Activated CD4-positive, CD25-positive, alpha-beta regulatory T cell treated with anti-CD3 and anti-CD28 coated beads, Interleukin-2, amount 50 U/mL, for 16 hours (primary cell): ENCODE measurements around the gene RGMA.

Source experiments
- DNase-seq: peaks from one replicate; pipeline ENCODE4 v3.0.0-alpha.2; 2020; ENCODE audit warnings: low read depth, low spot score

RGMA gene

DNA sequence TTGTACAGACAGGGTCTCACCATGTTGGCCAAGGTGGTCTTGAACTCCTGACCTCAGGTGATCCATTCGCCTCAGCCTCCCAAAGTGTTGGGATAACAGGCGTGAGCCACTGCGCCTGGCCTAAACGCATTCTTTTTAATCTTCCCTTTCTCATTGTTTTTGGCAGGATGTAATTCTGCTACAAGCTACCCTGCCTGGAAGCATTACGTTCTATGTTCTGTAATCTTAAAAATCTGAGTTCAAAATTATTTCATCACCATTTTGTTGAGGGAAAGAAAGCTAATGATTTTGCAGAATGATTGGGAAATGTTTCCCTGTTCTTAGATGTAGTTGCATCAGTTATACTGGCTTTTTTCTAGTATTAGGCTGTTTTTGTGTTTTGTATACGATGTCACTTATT is 71.5 kb downstream of the RGMA start:
- no peak for DNase-seq

DNA sequence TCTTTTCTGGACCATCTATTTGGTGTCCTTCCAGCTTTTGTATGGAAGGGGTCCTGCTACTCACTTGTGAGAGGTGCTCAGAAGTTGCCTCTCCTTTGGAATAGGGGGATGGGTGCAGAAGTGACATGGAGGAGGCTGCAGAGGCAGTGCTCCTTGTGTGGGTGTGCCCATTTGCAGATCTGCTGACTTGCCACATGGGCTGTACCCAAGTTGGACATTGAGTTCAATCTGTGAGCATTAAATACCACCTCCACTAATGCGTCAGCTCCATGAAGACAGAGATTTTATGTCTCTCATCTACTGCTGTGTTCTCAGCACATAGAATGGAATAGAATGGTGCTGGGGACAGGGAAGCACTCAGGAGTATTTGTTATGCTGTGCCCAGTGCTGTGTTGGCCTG is 76.2 kb downstream of the RGMA start:
- no peak for DNase-seq

GRCh38 chr15:93007994-93008393 is 81.0 kb downstream of the RGMA start:
- DNase-seq: no peak

DNA sequence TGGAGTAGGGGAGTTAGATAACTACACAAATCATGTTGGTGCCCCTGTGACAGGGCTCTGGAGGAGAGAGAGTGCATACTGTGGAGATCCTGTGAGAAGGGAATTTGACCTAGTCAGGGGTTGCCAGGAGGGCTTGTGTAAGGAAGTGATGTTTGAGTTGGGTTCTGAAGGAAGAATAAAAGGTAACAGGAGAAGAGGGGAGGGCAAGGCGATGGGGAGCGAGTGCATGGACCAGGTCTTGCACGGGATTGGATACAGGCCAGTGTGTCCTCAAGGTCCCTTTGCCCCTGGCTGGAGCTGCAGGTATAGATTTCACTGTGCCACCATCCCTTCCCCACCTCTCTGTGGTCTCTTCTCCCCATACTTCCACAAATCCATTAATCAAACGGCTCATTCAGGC is 83.9 kb downstream of the RGMA start:
- DNase-seq: no peak

DNA sequence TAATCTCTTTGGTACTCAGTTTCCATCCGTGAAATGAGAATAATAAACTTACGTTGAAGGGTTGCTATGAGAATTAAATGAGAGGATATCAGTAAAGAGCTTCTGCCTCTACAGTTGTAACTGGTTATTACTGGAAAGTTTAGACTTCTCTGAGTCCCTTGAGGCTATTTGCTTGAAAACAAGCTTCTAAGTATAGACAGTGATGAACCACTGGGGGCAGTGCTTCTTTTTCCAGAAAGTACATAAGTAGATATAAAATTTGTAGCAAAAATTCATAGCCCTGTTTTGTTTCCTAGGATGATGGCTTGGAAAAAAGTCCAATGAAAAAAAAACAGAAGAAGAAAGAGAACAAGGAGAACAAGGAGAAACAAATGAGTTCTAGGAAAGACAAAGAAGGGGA is 87.1 kb downstream of the RGMA start:
- no peak for DNase-seq

GRCh38 chr15:93001156-93001555 is 87.9 kb downstream of the RGMA start:
- no peak for DNase-seq

- no peak for DNase-seq
Observed at GRCh38 chr15:92997821-92998220, 91.2 kb downstream of the RGMA start.

GRCh38 chr15:92992720-92993119 is 96.3 kb downstream of the RGMA start:
- no peak for DNase-seq

DNA sequence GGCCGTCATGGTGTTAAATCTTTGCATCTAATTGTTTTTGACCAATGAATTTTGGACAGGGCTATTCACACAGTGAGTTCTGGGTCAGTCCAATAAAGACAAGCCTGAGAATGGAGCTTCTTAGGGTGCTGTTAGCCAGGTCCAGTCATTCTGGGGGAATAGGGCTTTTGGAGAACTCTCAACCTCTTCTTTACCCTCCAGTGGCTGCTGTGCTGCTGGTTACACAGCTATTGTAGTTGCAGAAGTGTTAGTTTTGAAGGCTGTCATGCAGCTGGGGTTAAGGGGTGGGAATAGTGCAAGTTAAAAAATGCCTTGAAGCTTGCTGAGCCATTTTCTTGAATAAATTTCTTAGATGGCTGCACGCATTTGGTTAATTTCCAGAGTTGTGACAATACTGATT is 99.0 kb downstream of the RGMA start:
- no peak for DNase-seq

- DNase-seq: no peak
Observed at GRCh38 chr15:92989470-92989869, 99.5 kb downstream of the RGMA start.
